Ishikawa (cell line): Measurements from ENCODE around the gene DARS1.

ENCODE experiments used
- CEBPB ChIP-seq: IDR thresholded peaks from 2 replicates; pipeline ENCODE4 v1.6.1; 2012
- CREB1 ChIP-seq: IDR thresholded peaks from 2 replicates; pipeline ENCODE4 v1.6.1; 2012; ENCODE audit warnings: low read depth
- EGR1 ChIP-seq: IDR thresholded peaks from 2 replicates; pipeline ENCODE4 v1.6.1; 2012
- EP300 ChIP-seq: IDR thresholded peaks from 2 replicates; pipeline ENCODE4 v1.6.1; 2012; ENCODE audit warnings: borderline replicate concordance
- FOXM1 ChIP-seq: IDR thresholded peaks from 2 replicates; pipeline ENCODE4 v1.6.1; 2012; ENCODE audit warnings: low read depth, borderline replicate concordance
- MAX ChIP-seq: IDR thresholded peaks from 2 replicates; pipeline ENCODE4 v1.6.1; 2012
- NFIC ChIP-seq: IDR thresholded peaks from 2 replicates; pipeline ENCODE4 v1.6.1; 2012
- RAD21 ChIP-seq: IDR thresholded peaks from 2 replicates; pipeline ENCODE4 v1.6.1; 2012; ENCODE audit warnings: low read depth
- REST ChIP-seq: IDR thresholded peaks from 2 replicates; pipeline ENCODE4 v1.6.1; 2012; ENCODE audit warnings: low read depth, mild to moderate bottlenecking
- TAF1 ChIP-seq: IDR thresholded peaks from 2 replicates; pipeline ENCODE4 v1.6.1; 2012; ENCODE audit warnings: low read depth, mild to moderate bottlenecking
- TCF12 ChIP-seq: IDR thresholded peaks from 2 replicates; pipeline ENCODE4 v1.6.1; 2012; ENCODE audit warnings: low read depth
- TEAD4 ChIP-seq: IDR thresholded peaks from 2 replicates; pipeline ENCODE4 v1.6.1; 2012
- USF1 ChIP-seq: IDR thresholded peaks from 2 replicates; pipeline ENCODE4 v1.6.1; 2012
- YY1 ChIP-seq: IDR thresholded peaks from 2 replicates; pipeline ENCODE4 v1.6.1; 2012; ENCODE audit warnings: low read depth
- ZBTB7A ChIP-seq: IDR thresholded peaks from 2 replicates; pipeline ENCODE4 v1.6.1; 2012; ENCODE audit warnings: low read depth

Gene DARS1

GRCh38 chr2:135885709-135886108 is 99.7 kb downstream of the DARS1 start:
- TF ChIP-seq NFIC (no peak), FOXM1 (no peak), CEBPB (no peak), MAX (no peak), TCF12 (no peak), EP300 (no peak), ZBTB7A (no peak), CREB1 (no peak), EGR1 (no peak), TEAD4 (no peak), TAF1 (no peak), REST (no peak), RAD21 (no peak), YY1 (no peak)

GRCh38 chr2:135882415-135882814 is 103.0 kb downstream of the DARS1 start:
- TF ChIP-seq RAD21: no peak
- TF ChIP-seq YY1: no peak
- no peak for TF ChIP-seq TAF1
- no peak for TF ChIP-seq NFIC
- TF ChIP-seq CREB1: no peak
- no peak for TF ChIP-seq EP300
- no peak for TF ChIP-seq FOXM1

GRCh38 chr2:135876066-135876711 is 109.2 kb downstream of the DARS1 start, which contains the start of gene MCM6:
MCM6 (minus strand) TSS chr2:135876443; CDS start chr2:135876365, 78 bp downstream.
- TF ChIP-seq MAX: peak; percentile 87
- no peak for TF ChIP-seq ZBTB7A
- TF ChIP-seq TEAD4: no peak
- TF ChIP-seq TAF1: peak; percentile 70
- 0 out of 2 replicates have a peak, but pooled peaks have one; percentile 31 for TF ChIP-seq YY1
- TF ChIP-seq USF1: no peak
- no peak for TF ChIP-seq REST
- no peak for TF ChIP-seq EGR1
- TF ChIP-seq CREB1: no peak; the same call in 1 of the 2 replicates
- no peak for TF ChIP-seq CEBPB
- TF ChIP-seq TCF12: peak; percentile 37; the same call in 1 of the 2 replicates
- TF ChIP-seq RAD21: no peak
- no peak for TF ChIP-seq NFIC
- no peak; the same call in 1 of the 2 replicates for TF ChIP-seq EP300
- TF ChIP-seq FOXM1: no peak

GRCh38 chr2:135875491-135876065 is 109.8 kb downstream of the DARS1 start:
- TF ChIP-seq MAX (no peak; the same call in 1 of the 2 replicates), TAF1 (no peak), YY1 (no peak), TEAD4 (no peak), EGR1 (no peak), EP300 (no peak), RAD21 (no peak), REST (no peak), USF1 (no peak), CREB1 (no peak), FOXM1 (no peak), CEBPB (no peak), ZBTB7A (no peak), NFIC (no peak), TCF12 (no peak)
